ENCODE data around the gene PZP.
"Not testable (repeated sequence)": the region's sequence is repeated elsewhere in the genome, so short reads cannot be mapped to it uniquely, and the experiment has no call there.

PZP gene

GRCh38 chr12:9208229-9208628 lies at the start of gene PZP:
Gene PZP (minus strand): TSS chr12:9208395. CDS start chr12:9208341, 54 bp downstream.
- no peak for DNase-seq (ENCODE audit: low read depth, low spot score)

- DNase-seq (ENCODE audit: low read depth, low spot score): no peak
These were observed 48.7 kb upstream of the PZP start for GRCh38 chr12:9256758-9257405.

- peak; percentile 8 for DNase-seq (ENCODE audit: low read depth, low spot score)
These were observed 48.1 kb upstream of the PZP start for GRCh38 chr12:9256341-9256740.

GRCh38 chr12:9255837-9256236 lies 47.6 kb upstream of the PZP start:
- DNase-seq (ENCODE audit: low read depth, low spot score): no peak

- no peak for DNase-seq (ENCODE audit: low read depth, low spot score)
These were observed 45.3 kb upstream of the PZP start for GRCh38 chr12:9253464-9253863.

- DNase-seq (ENCODE audit: low read depth, low spot score): not testable (repeated sequence)
These were observed 44.6 kb upstream of the PZP start for GRCh38 chr12:9252791-9253190.

- no peak for DNase-seq (ENCODE audit: low read depth, low spot score)
These were observed 44.1 kb upstream of the PZP start for GRCh38 chr12:9252256-9252655.

- no peak for DNase-seq (ENCODE audit: low read depth, low spot score)
These were observed 40.2 kb upstream of the PZP start for GRCh38 chr12:9248435-9248834.

GRCh38 chr12:9244894-9245293 lies 36.7 kb upstream of the PZP start:
- DNase-seq (ENCODE audit: low read depth, low spot score): no peak

- DNase-seq (ENCODE audit: low read depth, low spot score): no peak
These were observed 35.9 kb upstream of the PZP start for GRCh38 chr12:9243999-9244649.

GRCh38 chr12:9241301-9241700 lies 33.1 kb upstream of the PZP start:
- no peak for DNase-seq (ENCODE audit: low read depth, low spot score)

GRCh38 chr12:9240776-9241175 lies 32.6 kb upstream of the PZP start:
- DNase-seq (ENCODE audit: low read depth, low spot score): no peak

- DNase-seq (ENCODE audit: low read depth, low spot score): peak; percentile 27
These were observed 31.9 kb upstream of the PZP start for GRCh38 chr12:9240004-9240635.

- no peak for DNase-seq (ENCODE audit: low read depth, low spot score)
These were observed 29.1 kb upstream of the PZP start for GRCh38 chr12:9237286-9237685.

- no peak for DNase-seq (ENCODE audit: low read depth, low spot score)
These were observed 27.3 kb upstream of the PZP start for GRCh38 chr12:9235519-9235918.

GRCh38 chr12:9227950-9228349 lies 19.8 kb upstream of the PZP start:
- no peak for DNase-seq (ENCODE audit: low read depth, low spot score)

- no peak for DNase-seq (ENCODE audit: low read depth, low spot score)
These were observed 15.6 kb upstream of the PZP start for GRCh38 chr12:9223830-9224229.

GRCh38 chr12:9221483-9221882 lies 13.3 kb upstream of the PZP start:
- no peak for DNase-seq (ENCODE audit: low read depth, low spot score)

GRCh38 chr12:9221011-9221410 lies 12.8 kb upstream of the PZP start:
- DNase-seq (ENCODE audit: low read depth, low spot score): not testable (repeated sequence)

GRCh38 chr12:9214534-9214933 lies 6.3 kb upstream of the PZP start:
- DNase-seq (ENCODE audit: low read depth, low spot score): no peak

- DNase-seq (ENCODE audit: low read depth, low spot score): no peak
These were observed 3.5 kb upstream of the PZP start for GRCh38 chr12:9211687-9212086.

GRCh38 chr12:9204380-9204779 lies 3.8 kb downstream of the PZP start:
- DNase-seq (ENCODE audit: low read depth, low spot score): no peak

GRCh38 chr12:9198012-9198411 lies 10.2 kb downstream of the PZP start:
- no peak for DNase-seq (ENCODE audit: low read depth, low spot score)
